Measurements from ENCODE around the gene SYDE2. TPM values are rescaled to one million over a fixed set of nuclear protein-coding genes. Genes with fewer than 3 reads are reported as not detected.
"Not testable (repeated sequence)": the region's sequence is repeated elsewhere in the genome, so short reads cannot be mapped to it uniquely, and the experiment has no call there.

SYDE2 gene
- total RNA-seq, 1 donor from 2014 or later, result 4.8 TPM

- no peak for DNase-seq
Observed at GRCh38 chr1:85216697-85217096, 15.9 kb upstream of the SYDE2 start.

DNA sequence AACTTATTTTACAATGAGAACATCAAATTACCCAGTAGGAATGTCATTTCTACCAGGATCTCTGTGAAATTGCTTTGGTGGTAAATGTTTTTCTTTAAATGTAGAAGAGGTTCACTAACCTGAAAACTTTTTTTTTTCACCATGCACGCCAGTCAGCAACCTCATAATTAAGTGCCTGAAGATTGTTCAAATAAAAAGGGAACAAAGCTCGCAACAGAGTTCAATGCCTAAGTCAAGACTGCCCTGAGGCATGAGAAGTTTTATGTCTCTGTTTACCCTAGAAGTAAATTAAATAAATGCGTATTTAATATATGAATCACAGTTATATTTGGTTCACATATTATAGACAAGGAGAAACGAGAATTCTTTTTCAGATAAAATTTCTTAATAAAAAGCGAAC lies 13.8 kb upstream of the SYDE2 start:
- DNase-seq, result no peak

DNA sequence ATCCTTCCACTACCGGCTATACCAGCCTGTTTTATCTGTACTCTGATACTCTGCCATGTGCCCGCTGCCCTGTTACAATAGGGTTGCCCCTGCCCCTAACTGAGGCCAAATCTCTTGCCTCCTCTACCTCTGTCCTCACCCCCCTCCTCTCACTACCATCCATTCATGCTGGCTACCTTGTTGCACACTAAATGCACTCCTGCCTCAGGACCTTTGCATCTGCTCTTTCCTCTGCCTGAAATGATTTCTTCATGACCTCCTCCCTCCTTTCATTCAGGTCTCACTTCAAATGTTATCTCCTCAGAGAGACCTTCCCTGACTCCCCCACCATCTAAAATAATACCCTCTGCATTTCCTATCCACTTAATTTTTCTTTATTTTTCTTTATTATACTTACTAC lies 7.7 kb upstream of the SYDE2 start:
- DNase-seq, result no peak

GRCh38 chr1:85203573-85204171 lies 2.9 kb upstream of the SYDE2 start:
- DNase-seq, result no peak

DNA sequence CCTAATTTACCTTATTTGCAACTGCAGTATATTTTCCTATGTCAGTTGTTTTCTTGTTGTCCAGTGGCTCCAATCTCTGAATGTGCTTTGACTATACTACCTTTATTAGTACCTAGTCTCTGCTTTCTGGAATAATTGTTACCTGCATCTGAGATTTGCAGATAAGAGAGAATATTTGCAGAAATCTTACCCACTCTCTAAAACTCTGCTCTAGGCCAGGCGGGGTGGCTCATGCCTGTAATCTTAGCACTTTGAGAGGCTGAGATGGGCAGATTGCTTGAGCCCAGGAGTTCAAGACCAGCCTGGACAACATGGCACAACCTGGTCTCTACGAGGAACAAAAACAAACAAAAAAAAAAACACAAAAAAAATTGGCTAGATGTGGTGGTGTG lies 2.0 kb upstream of the SYDE2 start:
- DNase-seq, result no peak

- DNase-seq, result no peak
Observed at GRCh38 chr1:85202092-85202863, 1.5 kb upstream of the SYDE2 start.

DNA sequence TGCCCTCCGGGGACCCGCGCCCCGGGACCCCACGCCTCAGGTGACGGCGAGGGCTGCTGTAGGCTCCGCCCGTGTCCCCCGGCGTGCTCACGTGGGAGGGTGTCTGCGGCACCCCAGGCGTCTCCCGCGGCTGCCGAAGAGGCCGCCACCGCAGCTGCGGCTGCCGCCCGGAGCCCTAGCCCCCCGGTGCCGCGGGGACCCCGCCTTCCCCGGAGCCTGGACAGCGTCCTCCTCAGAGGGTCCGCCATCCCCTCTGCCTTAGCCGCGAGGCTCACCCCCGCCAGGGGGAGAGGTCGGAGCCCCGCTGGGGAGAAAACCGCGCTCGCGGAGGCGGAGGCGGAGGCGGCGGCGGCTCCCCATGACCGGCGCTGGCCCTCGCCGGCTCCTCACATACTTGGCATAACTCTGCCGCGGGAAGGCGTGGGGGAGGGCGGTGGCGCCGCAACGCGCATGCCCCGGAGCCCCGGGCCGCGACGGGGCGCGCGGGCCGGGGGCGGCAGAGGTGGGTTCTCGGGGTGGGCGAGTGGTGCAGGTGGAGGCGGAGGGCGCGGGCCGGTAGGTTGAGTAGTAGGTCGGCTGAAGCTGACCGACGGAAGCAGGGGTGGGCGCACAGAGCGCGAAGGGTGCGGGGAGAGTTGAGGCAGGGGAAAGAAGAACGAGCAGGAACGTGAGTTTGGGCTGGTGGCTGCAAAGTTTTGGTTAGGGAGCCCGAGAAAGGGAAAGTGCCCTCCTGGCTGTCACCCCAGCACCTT lies 700 bp upstream of the SYDE2 start:
- peak; percentile 64 for DNase-seq

- DNase-seq, result peak; percentile 12
Observed at GRCh38 chr1:85199667-85200462, 951 bp downstream of the SYDE2 start.

DNA sequence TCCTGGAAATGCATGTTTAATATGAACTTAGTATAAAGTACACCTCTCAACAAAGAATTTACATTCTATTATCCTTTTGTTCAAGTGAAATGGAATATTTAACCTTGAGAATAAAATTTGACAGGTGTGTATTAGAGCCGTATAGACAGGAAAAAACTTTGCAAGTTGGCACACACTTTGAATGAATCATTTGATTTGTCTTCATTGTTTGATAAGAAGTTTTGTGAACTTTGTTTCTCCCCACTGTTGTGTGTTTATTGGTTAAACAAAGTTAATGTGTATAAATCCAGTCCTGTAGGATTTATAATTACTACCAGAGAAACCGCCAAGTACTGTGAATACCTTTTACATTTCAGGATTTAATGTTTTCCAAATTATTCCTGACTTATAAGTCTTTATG lies 2.0 kb downstream of the SYDE2 start:
- DNase-seq, result no peak

- no peak for DNase-seq
Observed at GRCh38 chr1:85196358-85196757, 4.5 kb downstream of the SYDE2 start.

- no peak for DNase-seq
Observed at GRCh38 chr1:85195703-85196102, 5.1 kb downstream of the SYDE2 start.

- DNase-seq, result not testable (repeated sequence)
Observed at GRCh38 chr1:85192129-85192528, 8.7 kb downstream of the SYDE2 start.

GRCh38 chr1:85189120-85189519 lies 11.7 kb downstream of the SYDE2 start:
- DNase-seq, result no peak

DNA sequence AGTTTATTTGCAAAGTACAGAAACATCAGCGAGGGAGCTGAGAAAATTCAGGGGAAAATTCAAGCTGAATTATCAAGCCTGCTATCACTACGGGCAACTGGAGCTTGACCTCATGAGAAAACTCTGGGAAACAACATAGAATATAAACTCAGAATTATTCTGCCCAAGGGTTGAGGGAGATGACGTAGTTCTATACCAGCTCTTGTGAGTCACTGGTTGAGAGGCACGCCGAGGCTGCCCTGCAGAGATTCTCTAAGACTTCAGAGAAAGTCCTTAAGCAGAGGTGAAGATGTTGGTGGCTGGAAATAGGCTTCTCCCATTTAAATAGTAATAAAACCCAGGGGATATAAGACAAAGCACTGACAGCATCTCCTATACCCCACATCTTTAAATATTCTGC lies 12.3 kb downstream of the SYDE2 start:
- DNase-seq, result no peak

GRCh38 chr1:85187021-85187420 lies 13.8 kb downstream of the SYDE2 start:
- not testable (repeated sequence) for DNase-seq

- no peak for DNase-seq
Observed at GRCh38 chr1:85184245-85184644, 16.6 kb downstream of the SYDE2 start.

- no peak for DNase-seq
Observed at GRCh38 chr1:85182700-85183099, 18.1 kb downstream of the SYDE2 start.

- no peak for DNase-seq
Observed at GRCh38 chr1:85180869-85181268, 19.9 kb downstream of the SYDE2 start.

DNA sequence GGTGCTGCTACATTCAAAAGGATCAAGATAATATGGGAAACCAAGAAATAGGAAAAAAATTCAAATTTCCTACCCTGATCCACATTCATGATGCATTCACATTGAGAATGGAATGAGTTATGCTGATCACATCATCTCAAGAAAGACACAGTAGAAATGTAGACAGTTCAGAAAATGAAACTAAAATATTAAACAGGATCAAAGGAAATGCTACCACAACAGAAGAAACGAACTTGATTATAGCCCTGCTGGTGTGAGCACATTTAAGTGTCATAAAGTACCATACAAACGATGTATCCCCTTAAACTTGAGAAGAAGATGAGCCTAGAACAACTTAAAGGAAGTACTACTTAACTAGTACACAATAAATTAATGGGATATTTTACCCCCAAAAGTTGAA lies 21.3 kb downstream of the SYDE2 start:
- DNase-seq, result no peak

DNA sequence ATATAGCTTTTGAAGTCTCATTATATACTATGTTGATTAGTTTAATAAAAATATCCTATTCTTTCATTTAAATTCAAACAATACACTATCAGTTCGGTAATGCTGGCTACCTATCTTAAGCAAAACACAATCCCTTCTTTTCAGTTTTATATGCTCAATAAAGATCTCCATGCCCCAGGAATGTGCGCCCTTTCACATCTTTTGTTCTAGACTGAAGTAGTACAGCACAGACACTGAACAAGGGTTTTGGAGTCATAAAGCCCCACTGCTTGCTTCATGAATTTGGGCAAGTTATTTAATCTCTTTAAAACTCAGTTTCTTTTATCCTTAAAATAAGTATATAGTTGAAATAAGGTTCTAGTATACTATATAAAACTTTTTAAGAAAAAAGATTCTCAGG lies 22.4 kb downstream of the SYDE2 start:
- DNase-seq, result no peak

DNA sequence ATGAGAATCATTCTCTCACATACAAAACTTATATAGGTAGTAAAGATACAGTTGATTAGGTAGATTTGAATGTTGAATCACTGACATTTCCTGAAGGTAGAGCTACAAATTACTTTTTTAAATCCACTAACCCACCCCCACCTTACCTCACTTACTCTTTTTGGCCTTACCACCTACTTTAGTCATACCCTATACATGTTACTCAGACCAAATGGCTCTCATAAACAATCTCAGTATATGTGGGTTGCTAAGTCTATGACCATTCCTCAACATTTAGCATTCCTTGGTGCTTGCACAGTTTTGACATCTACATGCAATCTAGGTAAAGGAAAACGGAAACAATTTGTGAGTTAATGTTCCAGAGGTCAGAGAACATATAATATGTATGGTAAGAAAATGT lies 26.3 kb downstream of the SYDE2 start:
- DNase-seq, result no peak

DNA sequence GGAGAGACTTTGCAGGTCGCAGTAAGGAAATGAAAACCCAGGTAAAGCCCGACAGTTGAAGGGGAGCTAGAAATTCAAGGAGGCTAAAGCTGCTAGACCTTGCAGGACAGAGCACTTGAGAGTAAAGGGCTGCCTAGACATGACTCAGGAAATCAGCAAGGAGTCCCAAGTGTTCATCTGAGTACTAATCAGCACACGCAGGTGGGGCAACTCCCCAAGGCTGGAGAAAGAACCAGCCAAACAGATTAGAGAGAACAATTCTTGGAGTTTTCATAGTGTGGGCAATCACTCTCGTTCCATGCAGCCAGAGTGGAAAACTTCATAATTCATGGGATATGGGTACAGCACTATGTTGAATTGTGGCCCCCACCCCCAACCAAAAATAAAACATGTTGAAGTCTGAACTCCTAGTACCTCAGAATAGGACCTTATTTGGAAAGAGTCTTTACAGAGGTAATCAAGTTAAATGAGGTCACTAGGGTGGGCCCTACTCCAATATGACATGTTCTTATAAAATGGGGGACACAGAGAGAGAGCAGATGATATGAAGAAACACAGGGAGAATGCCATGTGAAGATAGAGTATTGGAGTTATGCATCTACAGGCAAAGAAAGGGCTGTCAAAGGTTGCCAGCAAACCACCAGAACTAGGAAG lies 28.0 kb downstream of the SYDE2 start:
- DNase-seq, result no peak

GRCh38 chr1:85171721-85172120 lies 29.1 kb downstream of the SYDE2 start:
- no peak for DNase-seq
